Pulmonary artery endothelial cell (primary cell): Measurements from ENCODE around the gene CYYR1. TPM values are rescaled to one million over a fixed set of nuclear protein-coding genes. Genes with fewer than 3 reads are reported as not detected.
"Not testable (repeated sequence)": the region's sequence is repeated elsewhere in the genome, so short reads cannot be mapped to it uniquely, and the experiment has no call there.

Source experiments
- DNase-seq: peaks from one replicate; pipeline ENCODE4 v3.0.0-alpha.2; 2011; ENCODE audit warnings: low read depth, low spot score
- total RNA-seq: library from RNA; depleted of rRNA; stranded (reverse); fragments of >200 nt; gene quantifications from 2 replicates; pipeline ENCODE4 v1.2.3, GENCODE V29; 2014

Gene CYYR1
- total RNA-seq, 1 donor from 2014 or later: 2.4 TPM

DNA sequence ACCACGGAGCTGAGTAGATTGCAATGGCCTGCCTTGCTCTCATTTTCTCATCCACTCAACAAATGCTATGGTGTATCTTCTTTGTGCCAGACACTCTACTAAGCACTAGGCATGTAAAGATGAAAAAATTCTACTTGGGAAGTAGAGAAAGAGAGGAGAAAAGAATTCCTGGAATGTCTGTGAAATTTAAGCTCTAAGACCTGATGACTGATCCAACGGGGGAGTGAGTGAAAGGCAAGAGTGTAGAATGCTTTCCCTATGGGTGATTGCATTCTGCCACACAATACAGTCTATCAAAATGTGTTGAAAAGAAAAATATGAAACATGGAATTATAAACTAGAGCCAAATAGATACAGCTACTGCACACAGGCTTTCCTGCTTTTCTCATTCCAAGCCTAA is 82.3 kb downstream of the CYYR1 start:
- DNase-seq: no peak

DNA sequence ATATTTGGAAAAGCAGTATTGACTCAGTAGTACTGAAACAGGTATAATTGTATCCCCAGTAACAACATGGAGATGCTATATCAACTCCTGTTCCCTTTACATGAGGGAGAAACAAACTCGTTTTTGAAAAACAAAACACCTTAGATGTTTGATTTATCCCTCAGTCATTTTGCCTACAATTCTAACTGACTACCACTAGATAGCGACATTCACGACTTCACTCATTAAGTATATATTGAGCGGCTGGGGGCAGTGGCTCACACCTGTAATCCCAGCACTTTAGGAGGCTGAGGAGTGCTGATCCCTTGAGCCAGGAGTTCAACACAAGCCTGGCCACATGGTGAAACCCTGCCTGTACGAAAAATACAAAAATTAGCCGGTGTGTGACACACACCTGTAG is 83.3 kb downstream of the CYYR1 start:
- DNase-seq: no peak

DNA sequence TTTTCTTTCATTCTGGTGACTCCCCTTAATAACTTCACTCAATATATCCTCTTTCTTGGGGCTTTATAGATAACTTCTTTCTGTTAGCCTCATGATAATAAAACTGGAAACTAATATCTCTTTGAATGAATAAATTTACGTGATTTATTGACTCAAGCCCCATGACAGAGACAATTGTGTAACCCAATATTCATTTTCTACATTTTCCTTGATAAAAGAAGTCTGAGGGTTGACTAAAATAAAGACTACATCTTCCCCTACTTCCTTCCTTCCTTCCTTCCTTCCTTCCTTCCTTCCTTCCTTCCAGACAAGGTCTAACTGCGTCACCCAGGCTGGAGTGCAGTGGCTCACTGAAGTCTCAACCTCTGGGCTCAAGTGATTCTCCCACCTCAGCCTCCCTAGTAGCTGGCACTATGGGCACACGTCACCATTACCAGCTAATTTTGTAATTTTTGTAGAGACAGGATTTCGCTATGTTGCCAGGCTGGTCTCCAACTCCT is 85.1 kb downstream of the CYYR1 start:
- DNase-seq: no peak

DNA sequence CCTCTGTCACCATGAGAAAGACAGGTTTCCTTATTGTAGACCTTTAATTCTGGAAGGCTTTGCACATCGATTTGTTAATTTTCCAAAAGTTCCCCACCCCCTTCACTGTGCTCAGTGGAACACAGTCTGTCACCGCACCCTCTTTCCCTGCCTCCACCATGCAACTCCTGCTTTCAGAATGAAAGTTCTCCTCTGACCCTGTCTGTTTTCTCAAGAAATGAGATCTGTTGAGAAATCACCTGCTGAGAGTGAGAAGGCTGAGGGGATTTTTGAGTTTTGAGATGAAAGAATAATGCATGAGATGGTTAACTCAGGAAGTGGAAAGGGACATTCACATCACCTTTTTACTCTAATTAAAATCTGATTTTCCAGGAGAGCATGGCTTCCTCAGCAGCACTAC is 99.6 kb downstream of the CYYR1 start:
- no peak for DNase-seq

DNA sequence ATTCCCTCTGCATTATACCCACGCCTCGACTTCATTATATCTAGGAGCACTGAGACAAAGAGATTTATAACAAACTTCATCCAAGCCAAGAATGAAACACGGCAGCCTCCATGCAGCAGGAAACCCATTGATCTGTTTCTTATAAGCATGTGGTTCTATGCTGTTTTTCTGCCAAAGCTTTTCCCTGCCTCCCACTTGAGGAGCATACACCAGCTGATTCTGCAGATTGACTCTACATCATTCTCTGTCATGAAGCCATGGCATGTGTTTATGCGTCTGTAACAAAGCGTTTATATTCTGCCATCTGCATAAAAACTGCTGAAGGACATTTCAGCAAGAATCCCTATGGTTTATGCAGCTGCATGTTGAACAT is 102.0 kb downstream of the CYYR1 start:
- DNase-seq: no peak

DNA sequence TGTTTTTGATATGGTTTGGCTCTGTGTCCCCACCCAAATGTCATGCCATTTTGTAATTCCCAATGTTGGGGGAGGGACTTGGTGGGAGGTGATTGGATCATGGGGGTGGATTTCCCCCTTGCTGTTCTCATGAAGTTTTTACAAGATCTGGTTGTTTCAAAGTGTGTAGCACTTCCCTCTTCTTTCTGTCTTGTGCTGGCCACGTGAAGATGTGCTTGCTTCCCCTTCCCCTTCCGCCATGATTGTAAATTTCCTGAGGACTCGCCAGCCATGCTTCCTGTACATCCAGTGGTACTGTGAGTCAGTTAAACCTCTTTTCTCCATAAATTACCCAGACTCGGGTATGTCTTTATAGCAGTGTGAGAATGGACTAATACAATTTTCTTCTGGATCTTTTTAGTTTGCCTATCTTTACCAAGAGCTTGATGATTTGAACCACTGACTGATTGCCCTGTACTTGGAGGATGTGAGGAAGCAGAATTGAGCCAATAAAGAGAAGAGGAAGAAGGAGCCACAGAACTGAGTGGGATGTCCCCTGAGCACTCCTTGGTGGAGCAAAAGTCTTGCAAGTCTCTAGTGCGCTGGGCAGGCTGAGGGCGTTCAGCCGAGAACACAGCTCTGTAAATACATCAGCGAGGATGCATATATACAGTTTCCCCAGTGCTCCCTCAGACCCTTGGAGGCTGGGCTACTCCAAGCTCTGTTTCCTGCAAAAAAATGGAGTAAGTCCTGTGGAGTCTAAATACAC is 102.6 kb downstream of the CYYR1 start:
- DNase-seq: no peak

DNA sequence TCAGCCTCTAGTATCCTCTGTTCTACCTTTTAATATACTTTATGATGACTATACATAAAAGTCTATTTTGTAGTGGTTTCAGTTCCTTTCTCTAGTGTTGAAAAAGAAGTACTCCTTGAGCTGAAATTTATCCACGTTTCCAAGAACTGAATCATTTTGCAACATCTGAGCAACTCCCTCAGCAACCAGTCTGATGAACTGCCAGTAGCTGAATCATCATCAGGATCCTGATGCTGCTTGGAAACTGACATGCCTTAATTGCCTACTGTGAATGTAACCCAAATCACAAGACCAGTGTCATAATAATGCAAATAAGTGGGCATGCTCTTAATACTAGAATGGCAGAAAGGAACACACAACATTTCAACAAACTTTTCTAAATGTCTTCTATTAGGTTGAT is 103.3 kb downstream of the CYYR1 start:
- DNase-seq: no peak

DNA sequence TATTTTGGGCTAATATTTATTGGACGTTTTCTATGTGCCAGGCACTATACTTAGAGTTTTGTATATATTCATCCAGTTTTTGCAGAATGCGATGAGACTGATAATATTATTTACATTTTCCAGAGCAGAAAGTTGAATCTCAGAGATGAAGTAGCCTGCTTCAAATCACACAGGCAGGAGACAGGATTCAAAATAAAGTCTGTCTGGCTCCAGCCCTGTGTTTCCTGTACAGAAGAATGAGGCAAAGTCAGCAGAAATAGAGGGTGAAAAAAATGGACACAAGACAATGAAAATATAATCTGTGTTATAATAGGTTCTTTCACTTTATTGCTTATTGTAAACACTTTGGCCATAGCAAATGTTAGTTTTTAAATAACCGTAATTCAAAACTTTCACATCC is 107.2 kb downstream of the CYYR1 start:
- DNase-seq: no peak

DNA sequence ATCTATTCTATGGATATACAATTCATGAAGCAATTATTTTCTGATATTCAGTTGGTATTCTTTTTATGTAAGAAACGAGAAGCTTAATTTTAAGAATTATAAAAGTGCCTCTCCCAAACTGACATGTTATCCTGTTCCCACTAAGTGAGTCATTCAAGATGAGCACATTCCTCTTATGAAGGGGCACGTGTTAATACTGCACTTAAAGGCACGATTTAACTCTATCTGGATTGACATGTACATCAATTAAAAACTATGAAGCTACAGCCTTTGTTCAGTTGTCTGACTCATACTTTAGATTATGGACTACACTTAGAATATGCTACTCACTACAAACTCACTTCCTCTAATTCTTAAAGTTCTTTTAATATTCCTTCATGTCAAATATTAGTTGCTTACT is 111.6 kb downstream of the CYYR1 start:
- no peak for DNase-seq

DNA sequence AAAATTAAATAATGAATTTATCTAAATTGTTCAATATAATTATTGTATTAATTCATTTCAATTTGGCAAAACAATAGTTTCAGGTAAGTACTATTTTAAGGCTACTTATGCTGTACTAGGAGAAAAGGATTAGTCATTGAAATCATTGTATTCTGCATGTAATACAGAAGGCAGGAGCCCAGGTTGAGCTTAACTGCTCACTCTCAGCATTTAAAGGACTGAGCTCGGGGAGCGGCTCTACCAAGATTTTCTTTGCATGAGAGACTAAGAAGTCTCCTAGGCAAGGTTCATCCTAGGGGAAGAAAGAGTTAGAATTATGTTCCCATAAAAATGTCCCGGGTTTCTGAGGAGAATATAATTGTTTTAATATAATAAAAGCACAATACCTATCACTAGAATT is 112.5 kb downstream of the CYYR1 start:
- DNase-seq: no peak

DNA sequence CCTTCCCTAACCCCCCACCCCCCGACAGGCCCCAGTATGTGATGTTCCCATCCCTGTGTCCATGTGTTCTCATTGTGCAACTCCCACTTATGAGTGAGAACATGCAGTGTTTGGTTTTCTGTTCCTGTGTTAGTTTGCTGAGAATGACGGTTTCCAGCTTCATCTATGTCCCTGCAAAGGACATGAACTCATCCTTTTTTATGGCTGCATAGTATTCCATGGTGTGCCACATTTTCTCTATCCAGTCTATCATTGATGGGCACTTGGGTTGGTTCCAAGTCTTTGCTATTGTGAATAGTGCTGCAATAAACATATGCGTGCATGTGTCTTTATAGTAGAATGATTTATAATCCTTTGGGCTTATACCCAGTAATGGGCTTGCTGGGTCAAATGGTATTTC is 114.2 kb downstream of the CYYR1 start:
- DNase-seq: not testable (repeated sequence)

DNA sequence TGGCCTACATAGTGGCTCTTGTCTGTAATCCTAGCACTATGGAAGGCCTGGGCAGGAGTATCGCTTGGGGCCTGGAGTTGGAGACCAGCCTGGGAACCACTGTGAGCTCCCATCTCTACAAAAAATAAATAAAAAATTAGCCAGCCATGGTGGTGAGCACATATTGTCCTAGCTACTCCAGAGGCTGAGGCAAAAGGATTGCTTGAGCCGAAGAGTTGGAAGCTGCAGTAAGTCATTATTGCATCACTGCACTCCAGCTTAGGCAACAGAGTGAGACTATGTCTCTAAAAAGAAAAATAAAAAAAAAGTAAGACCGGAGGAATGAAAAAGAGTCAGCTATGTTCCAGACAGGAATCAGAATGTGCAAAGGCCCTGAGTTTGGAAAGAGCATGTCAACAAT is 115.3 kb downstream of the CYYR1 start:
- DNase-seq: no peak

DNA sequence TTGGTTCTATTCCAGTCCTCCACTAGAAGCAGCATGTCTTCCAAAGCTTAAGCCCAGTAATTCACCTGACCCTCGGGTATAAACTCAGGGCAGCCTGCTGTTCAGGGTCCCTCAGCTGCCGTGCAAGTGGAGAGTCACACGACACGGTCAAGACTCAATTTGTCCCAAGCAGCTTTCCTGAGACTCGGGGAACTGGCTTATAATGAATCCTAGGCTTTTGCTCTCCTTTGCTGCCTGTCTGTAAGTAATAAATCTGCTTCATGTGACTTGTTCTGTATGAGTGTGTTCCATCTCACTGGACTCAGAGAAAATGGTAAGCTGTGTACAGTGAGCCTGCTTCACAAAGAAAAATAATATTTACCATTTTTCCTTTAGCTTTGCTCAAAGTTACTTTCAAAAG is 119.8 kb downstream of the CYYR1 start:
- DNase-seq: no peak

DNA sequence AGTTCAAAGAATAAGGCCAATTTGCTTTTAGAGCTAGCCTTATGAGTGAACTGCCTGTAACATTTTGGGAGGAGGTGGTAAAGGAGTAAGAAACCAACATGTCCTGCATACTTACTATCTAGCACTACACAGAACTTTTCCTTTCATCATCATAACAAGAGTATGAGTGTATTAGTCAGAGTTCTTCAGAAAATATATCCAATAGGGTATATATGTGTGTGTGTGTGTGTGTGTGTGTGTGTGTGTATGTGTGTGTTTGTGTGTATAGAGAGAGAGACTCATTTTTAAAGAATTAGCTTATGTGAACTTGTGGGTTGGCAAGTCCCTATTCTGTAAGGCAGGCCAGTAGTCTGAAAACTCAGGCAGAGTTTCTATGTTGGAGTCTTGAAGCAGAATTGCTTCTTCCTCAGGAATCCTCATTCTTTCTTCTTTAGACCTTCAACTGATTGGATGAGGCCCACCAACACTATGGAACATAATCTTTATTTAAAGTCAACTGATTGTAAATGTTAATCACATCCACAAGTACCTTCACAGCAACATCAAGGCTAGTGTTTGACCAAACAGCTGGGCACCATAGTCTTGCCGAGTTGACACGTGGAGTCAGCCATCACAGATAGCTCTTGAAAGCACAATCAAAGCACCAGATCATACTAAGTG is 121.9 kb downstream of the CYYR1 start:
- no peak for DNase-seq

DNA sequence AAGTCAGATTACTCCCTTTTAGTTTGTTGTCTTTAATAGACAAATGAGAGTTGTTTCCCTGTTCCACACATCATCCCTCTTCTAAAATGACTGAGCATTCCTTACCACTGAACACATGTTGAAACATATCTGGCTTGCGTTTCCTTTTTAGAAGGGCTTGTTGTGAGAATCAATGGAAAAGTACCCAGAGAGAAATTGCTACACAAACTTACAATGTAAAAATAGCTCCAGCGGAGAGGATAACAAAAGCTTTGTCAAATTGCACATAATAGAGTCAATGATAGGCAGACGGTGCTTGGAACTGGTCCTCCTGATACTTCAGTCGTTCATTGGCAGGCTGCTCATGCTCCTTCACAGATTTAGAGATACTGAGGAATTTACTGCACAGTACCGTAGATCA is 123.9 kb downstream of the CYYR1 start:
- DNase-seq: no peak

DNA sequence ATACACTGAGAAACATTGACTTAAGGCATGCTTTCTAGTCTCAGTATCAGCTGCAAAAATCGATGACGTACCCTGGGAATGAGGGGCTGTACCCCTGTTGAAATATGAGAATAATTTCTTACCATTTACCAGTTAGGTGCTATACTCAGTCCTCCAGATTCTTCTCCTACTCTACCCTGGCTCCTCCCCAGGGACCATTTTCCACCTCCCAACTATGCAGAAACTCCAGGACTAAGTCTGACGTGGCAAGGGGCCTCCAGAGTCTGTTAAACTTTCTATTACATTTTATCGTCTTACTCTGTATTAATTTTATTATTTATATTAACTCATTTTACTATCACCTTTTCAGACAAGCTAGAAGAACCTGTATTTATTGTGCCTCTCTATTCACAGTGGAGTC is 124.3 kb downstream of the CYYR1 start:
- DNase-seq: no peak

DNA sequence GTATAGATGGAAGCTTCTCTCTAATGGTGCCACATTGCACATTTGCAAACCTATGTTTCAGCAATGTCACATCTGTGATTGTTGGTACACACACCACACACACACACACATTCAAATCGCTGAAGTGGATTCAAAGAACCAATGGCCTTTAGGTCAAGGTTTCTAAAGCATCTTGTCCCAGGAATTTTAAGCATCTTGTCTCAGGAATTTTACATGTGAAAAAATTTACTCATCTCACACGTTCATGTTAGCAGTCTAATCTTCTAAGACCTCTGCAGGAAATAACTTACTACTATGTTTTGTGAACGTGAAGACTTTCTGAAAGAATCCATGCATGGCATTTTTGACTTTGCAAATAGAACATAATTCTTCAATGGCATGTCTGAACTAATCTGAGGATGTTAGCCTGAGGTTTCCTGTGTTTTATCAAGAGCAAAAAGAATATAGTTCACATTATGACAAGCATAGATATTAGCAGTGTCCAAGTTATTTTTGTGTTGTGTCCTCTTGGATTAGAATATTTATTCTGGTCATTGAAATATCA is 125.1 kb downstream of the CYYR1 start:
- DNase-seq: no peak

DNA sequence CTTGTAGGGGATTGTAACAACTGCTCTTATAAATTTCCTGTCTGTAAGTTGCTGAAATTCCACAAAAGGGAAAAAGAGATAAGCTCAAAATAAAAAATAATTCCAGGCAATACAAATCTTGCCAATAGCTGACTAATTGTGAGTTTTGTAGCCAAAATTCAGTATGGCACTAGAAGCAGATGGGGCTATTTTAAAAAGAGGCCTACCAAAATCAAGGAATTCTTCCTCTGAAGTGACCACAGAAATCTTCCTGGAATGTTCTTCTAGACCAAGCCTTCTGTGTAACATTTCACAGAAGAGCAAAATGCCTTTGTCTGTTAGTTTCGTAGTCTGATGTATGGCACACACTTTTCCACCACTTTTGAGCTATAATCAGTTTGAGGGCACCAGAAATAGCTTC is 127.6 kb downstream of the CYYR1 start:
- DNase-seq: no peak

DNA sequence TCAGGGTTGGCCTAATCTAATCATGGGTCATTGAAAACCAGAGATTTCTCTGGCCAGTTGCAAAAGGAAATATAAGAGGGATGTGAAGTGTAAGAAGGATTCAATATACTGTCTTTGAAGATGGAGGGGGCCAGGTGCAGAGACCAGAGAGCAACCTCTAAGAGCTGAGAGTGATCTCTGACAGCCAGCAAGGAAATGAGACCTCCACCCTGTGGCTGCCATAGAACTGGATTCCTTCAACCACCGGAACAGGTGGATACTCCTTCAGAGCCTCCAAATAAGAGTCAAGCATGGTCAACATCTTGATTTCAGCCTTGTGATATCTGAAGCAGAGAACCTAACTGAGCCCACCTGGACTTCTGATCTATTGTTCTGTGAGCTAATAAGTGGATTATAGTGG is 128.4 kb downstream of the CYYR1 start:
- no peak for DNase-seq

DNA sequence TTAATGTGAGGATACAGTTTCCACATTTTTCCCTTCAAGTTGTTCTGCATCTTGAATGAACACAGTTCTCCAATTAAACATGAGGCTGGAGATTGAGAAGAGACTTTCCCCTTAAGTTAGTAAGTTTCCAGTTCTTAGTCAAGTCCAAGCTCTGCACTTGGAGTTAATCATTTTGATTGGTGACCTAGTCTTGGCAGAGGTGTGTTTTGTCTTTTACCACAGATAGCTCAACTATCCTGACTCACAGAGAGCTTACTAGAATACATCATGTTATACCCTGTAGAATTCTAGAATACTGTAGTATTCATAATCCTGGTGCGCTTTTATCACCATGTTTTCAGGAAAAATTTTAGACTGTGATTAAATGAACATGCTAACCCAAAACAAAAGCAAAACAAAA is 129.2 kb downstream of the CYYR1 start:
- DNase-seq: no peak

DNA sequence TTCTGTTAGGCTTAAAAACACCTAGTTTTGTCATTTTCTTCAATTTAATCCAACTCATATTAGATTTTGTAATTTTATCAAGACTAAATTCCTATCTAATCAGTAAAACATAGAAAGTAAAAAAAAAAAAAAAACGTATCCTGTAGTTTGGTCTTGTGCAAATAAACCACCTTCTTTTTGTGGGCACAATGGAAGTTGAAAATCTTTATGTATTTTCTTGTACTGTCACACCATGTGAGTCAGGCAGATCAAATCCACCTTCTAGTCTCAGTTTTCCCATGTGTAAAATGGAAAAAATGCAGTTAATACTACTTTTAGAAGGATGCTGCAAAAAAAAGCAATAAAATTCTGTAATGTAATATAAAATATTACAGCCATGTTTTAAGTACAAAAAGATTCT is 129.8 kb downstream of the CYYR1 start:
- DNase-seq: no peak

DNA sequence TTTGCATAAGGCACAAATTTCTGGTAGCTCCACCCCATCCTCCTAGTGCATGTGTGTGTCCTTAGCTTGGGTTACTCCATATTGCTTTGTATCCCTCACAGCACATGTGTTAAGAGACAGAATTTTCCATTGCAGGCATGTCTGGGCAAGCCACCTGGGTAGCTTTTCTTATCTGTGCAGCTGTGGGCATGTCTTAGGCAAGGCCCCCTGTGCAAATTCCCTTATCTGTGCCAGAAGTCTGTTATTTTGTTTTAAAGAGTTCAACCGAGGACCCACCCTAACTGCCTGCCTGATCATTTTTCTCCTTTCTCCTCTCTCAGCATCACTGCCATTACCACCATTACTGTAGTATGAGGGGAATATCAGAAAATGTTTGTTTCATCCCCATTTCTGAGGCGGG is 131.9 kb downstream of the CYYR1 start:
- no peak for DNase-seq

DNA sequence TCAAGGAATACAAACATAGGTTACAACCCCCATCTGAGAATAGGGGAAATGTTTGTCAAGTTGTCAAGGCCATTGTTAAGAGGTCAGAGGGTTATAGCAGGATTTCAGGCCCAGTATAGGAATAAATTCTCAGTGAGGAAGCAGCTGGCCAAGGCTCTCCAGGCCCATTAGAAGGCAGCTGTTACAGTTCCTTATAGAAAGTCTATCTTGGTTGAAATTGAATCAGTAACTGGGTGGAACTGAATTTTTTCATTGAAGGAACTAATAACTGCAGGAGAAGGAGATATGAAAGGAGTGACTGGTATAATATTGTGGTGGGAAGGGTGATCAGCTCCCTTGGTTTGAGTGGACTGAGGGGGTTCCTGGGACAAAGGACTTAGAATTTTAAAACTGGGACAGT is 134.1 kb downstream of the CYYR1 start:
- DNase-seq: no peak
